ENCODE results near the gene CEP70.
"Not testable (repeated sequence)": the region's sequence is repeated elsewhere in the genome, so short reads cannot be mapped to it uniquely, and the experiment has no call there.

- not testable (repeated sequence) for TF ChIP-seq ZC3H10 (CRISPR knock-in tag; IDR thresholded peaks at IDR 0.05); CREB5 (CRISPR knock-in tag; IDR thresholded peaks at IDR 0.05; ENCODE audit: low read depth)
These were observed 7.6 kb upstream of the CEP70 start for GRCh38 chr3:138601661-138602060.
